ENCODE data around the gene NFIX. TPM values are rescaled to one million over a fixed set of nuclear protein-coding genes. Genes with fewer than 3 reads are reported as not detected.

Gene NFIX
- total and polyA plus RNA-seq, 2 experiments from 2014 or later, result 0.06 to 0.14 TPM

GRCh38 chr19:13039211-13039789, 44.0 kb downstream of the NFIX start (continued):
- no peak for TF ChIP-seq REST (IDR thresholded peaks at IDR 0.05; ENCODE audit: unreplicated experiment)
- TF ChIP-seq POLR2AphosphoS5 (IDR thresholded peaks at IDR 0.05; ENCODE audit: low read depth), result no peak
- TF ChIP-seq ZNF331 (CRISPR knock-in tag; IDR thresholded peaks at IDR 0.05; ENCODE audit: low read depth), result no peak
- TF ChIP-seq STAT1 (IDR thresholded peaks at IDR 0.05; ENCODE audit: unreplicated experiment), result no peak
- TF ChIP-seq EZH2phosphoT487 (IDR thresholded peaks at IDR 0.05; ENCODE audit: unreplicated experiment), result no peak
- no peak for TF ChIP-seq JUNB (IDR thresholded peaks at IDR 0.05; ENCODE audit: unreplicated experiment)
- no peak for TF ChIP-seq CTCF (conservative IDR thresholded peaks at IDR 0.05; ENCODE audit: low read depth in 2 of 2)
- no peak for TF ChIP-seq NANOG (IDR thresholded peaks at IDR 0.05; ENCODE audit: borderline replicate concordance)
- TF ChIP-seq ZNF114 (CRISPR knock-in tag; IDR thresholded peaks at IDR 0.05), result no peak

- Histone ChIP-seq H4K20me1 (replicated peaks; ENCODE audit: insufficient read depth) (no peaks in the 10 kb centered on the region), H3K27ac (ENCODE audit: low read depth) (no peak overlapping the region), H3K9me2 (ENCODE audit: insufficient read depth) (no peaks in the 10 kb centered on the region), H3K4me1 (ENCODE audit: insufficient read depth) (peaks cover 11% of the 10 kb centered on the region; the same call in 1 of the 2 replicates), H2AFZ (no peak overlapping the region), H3K36me3 (ENCODE audit: insufficient read depth) (no peaks in the 10 kb centered on the region), H3F3A (replicated peaks; ENCODE audit: low read depth) (0 out of 2 replicates have a peak, but pooled peaks cover 4% of the 10 kb centered on the region), H3K4me2 (no peak overlapping the region), H3K79me2 (replicated peaks; ENCODE audit: insufficient read depth) (no peaks in the 10 kb centered on the region), H3K4me3 (no peak overlapping the region), H3K27me3 (ENCODE audit: insufficient read depth) (peaks cover 23% of the 10 kb centered on the region; the same call in 1 of the 2 replicates)
- no peak for ATAC-seq
- no peak overlapping the region for H3K4me3 Mint-ChIP-seq
- peaks cover 37% of the 10 kb centered on the region for H3K27me3 Mint-ChIP-seq (ENCODE audit: insufficient read depth, low read depth, poor library complexity)
- H3K4me1 Mint-ChIP-seq, result peaks cover 11% of the 10 kb centered on the region
- DNase-seq (ENCODE audit: low spot score), result no peak
- no peaks in the 10 kb centered on the region for H3K36me3 Mint-ChIP-seq (ENCODE audit: low read depth)
- H3K27ac Mint-ChIP-seq, result no peak overlapping the region
- no peaks in the 10 kb centered on the region for H3K9me3 Mint-ChIP-seq
- no peak for TF ChIP-seq EZH2 (IDR thresholded peaks at IDR 0.05; ENCODE audit: low read depth, unreplicated experiment)
- no peak for TF ChIP-seq REST (IDR thresholded peaks at IDR 0.05; ENCODE audit: unreplicated experiment)
- TF ChIP-seq JUNB (IDR thresholded peaks at IDR 0.05; ENCODE audit: unreplicated experiment), result no peak
- no peak for TF ChIP-seq STAT1 (IDR thresholded peaks at IDR 0.05; ENCODE audit: unreplicated experiment)
Measured at GRCh38 chr19:13040232-13040947, 45.1 kb downstream of the NFIX start.

Data from GM23338 (cell line).